ENCODE measurements around the gene DNM3. TPM values are rescaled to one million over a fixed set of nuclear protein-coding genes. Genes with fewer than 3 reads are reported as not detected.
A peak's percentile ranks its signal among the peaks of the same experiment; 100 is the strongest.

Gene DNM3
- total RNA-seq, 1 donor from 2014 or later: 15.4 TPM

DNA sequence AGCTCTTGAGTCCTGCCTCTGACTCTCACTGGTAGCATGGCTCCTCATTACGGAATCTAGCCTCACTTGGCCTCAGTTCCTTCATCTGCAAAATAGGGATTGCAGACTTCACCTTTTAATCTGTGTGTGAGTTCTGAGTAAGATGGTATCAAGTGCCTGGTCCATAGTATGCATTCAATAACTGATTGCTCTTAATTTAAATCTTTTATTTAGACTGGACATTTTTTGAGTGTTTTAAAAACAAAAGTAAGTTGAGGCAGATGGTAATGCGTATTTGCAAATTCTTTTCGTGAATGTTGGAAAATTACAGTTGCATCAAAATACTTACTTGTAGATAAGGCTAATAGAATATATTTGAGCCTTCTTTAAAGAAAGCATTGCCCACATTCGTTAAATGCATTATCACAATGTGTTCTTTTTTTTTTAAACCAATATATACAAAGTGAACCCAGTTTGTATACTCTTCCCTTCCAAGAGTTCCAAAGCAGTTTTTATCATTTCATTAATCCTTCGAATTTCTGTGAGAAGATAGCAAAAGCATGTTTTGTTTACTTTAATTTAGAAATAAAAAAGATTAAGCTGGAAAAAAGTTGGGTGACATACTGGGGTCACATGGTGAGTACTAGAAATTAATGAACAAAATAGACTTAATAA is 8.1 kb downstream of the DNM3 start:
- Histone ChIP-seq H3K27me3 (no peaks in the 10 kb centered on the region), H3K9me3 (no peaks in the 10 kb centered on the region), H3K36me3 (no peaks in the 10 kb centered on the region), H3K4me3 (no peak overlapping the region), H3K27ac (no peak overlapping the region), H3K4me1 (no peaks in the 10 kb centered on the region)
- intact Hi-C loops (cut with DNase I): no loop called here
- no peak for DNase-seq
- TF ChIP-seq, protein P1, sequence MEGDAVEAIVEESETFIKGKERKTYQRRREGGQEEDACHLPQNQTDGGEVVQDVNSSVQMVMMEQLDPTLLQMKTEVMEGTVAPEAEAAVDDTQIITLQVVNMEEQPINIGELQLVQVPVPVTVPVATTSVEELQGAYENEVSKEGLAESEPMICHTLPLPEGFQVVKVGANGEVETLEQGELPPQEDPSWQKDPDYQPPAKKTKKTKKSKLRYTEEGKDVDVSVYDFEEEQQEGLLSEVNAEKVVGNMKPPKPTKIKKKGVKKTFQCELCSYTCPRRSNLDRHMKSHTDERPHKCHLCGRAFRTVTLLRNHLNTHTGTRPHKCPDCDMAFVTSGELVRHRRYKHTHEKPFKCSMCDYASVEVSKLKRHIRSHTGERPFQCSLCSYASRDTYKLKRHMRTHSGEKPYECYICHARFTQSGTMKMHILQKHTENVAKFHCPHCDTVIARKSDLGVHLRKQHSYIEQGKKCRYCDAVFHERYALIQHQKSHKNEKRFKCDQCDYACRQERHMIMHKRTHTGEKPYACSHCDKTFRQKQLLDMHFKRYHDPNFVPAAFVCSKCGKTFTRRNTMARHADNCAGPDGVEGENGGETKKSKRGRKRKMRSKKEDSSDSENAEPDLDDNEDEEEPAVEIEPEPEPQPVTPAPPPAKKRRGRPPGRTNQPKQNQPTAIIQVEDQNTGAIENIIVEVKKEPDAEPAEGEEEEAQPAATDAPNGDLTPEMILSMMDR (IDR thresholded peaks at IDR 0.05): no peak
- ATAC-seq: no peak

DNA sequence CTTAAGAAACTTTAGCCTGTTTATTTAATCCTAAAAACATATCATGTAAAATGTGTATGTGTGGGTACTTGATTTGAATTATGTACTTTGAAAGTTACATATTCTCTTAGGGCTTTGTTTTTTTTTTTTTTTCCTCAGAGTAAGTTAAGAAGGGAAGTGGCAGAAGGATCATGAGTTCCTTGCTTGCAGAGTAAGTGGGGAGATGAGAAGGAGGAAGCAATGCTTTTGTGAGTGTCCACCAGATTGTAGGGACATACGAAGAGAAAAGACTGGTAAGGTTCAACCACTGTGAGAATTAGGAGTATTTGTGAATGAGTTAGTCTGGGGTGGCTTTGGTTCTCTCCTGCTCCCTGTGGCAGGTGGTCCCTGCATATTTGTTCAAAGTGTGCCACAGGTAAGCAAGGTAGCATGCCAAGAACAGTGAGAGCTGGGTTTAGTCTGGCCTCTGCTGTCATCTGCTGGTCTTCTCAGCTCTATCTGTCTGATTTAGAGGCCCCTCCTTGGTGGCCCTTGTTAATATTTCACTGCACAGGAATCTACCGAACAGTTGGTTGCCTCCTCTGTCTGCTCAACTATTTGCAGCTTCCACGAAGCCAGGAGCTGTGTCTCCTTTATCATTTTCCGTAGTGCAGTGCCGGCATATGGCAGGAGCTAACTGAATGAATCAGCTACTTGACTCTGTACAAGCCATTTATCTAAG is 9.5 kb downstream of the DNM3 start:
- ATAC-seq: peak; percentile 22
- TF ChIP-seq, protein P1 (IDR thresholded peaks at IDR 0.05): no peak
- Histone ChIP-seq H3K27ac (no peak overlapping the region), H3K4me3 (no peak overlapping the region), H3K9me3 (no peaks in the 10 kb centered on the region), H3K27me3 (no peaks in the 10 kb centered on the region), H3K4me1 (no peaks in the 10 kb centered on the region), H3K36me3 (no peaks in the 10 kb centered on the region)
- DNase-seq: no peak
- intact Hi-C loops (cut with DNase I): no loop called here

DNA sequence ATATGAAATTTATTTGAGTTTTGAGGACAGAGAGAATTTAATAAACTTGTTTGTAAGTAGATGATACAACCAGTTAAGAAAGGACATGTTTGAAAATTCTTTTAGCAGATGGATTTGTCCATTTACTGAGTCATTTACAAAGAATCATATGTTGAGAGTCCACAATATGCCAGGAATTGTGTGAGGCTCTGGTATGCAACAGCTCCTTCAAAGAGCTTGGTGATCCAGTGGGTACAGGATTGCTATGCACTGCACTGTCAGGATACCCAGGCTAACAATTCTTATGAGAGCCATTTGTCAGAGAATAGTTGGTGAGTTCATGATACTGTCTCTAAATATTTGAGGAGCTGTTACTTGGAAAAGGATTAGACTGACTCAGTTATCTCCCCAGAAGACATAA is 11.0 kb downstream of the DNM3 start:
- H3K27ac ChIP-seq: no peak overlapping the region
- no peaks in the 10 kb centered on the region for H3K9me3 ChIP-seq
- intact Hi-C loops (cut with DNase I): no loop called here
- no peak overlapping the region for H3K4me3 ChIP-seq
- TF ChIP-seq, protein P1 (IDR thresholded peaks at IDR 0.05): no peak
- DNase-seq (no peak), ATAC-seq (no peak)
- no peaks in the 10 kb centered on the region for H3K27me3 ChIP-seq
- H3K4me1 ChIP-seq: no peaks in the 10 kb centered on the region
- H3K36me3 ChIP-seq: no peaks in the 10 kb centered on the region

DNA sequence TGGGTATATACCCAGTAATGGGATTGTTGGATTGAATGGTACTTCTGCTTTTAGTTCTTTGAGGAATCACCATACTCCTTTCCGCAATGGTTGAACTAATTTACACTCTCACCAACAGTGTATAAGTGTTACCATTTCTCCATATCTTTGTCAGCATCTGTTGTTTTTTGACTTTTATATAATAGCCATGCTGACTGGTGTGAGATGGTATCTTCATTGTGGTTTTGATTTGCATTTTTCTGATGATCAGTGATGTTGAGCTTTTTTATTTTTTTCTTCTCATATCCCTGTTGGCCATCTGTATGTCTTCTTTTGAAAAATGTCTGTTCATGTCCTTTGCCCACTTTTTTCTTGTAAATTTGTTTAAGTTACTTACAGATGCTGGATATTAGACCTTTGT is 14.1 kb downstream of the DNM3 start:
- intact Hi-C loops (cut with DNase I): no loop called here
- H3K27me3 ChIP-seq: no peaks in the 10 kb centered on the region

DNA sequence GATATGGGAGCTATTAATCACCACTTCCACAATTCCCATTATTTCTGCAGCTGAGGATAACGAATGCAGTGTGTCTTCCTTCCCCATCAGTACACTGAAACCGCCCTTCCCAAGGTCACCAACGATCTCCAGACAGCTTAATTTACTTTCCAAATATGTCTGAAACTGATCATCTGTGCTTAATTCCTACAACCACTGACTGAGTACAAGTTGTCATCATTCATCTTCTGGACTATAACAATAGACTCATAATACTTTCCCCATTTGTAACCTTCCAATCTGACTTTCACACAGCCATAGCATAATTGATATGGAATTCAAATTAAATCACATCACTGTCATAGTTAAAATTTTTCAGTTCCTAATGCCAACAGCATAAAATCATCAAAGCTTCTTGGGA is 17.4 kb downstream of the DNM3 start:
- intact Hi-C loops (cut with DNase I): no loop called here
- H3K4me1 ChIP-seq: no peaks in the 10 kb centered on the region
- H3K27ac ChIP-seq: no peak overlapping the region
- DNase-seq (no peak), ATAC-seq (no peak)
- H3K27me3 ChIP-seq: no peaks in the 10 kb centered on the region
- H3K9me3 ChIP-seq: no peaks in the 10 kb centered on the region
- TF ChIP-seq, protein P1 (IDR thresholded peaks at IDR 0.05): no peak
- H3K36me3 ChIP-seq: no peaks in the 10 kb centered on the region
- H3K4me3 ChIP-seq: no peak overlapping the region

More for the DNA sequence above, 14.1 kb downstream of the DNM3 start:
- TF ChIP-seq, protein P1 (IDR thresholded peaks at IDR 0.05): no peak
- Histone ChIP-seq H3K27ac (no peak overlapping the region), H3K4me1 (no peaks in the 10 kb centered on the region), H3K36me3 (no peaks in the 10 kb centered on the region), H3K9me3 (no peaks in the 10 kb centered on the region), H3K4me3 (no peak overlapping the region)
- ATAC-seq (no peak), DNase-seq (no peak)

Measured in upper lobe of right lung (tissue), 1 donor.